GM12878 (cell line): Measurements from ENCODE around the gene H1-8. TPM values are rescaled to one million over a fixed set of nuclear protein-coding genes. Genes with fewer than 3 reads are reported as not detected.

Experiments
- ATAC-seq: fragments of 200-7000 bp; cut with Tn5 transposase; 3 replicates; pipeline ENCODE4 v1.9.1; 2020; ENCODE audit warnings: mild to moderate bottlenecking, moderate library complexity
- BruUV-seq: library from RNA; stranded (reverse); fragments of 400-500 nt; replicated peaks from 2 replicates; lab custom pipeline; 2021; lab: Mats Ljungman, UMichigan
- CTCF ChIA-PET: fragments of 300-600 bp; sonication (Branson Sonifier 250); formaldehyde crosslinking; extraction: SDS; loops from one replicate; lab custom pipeline; 2021; ENCODE audit warnings: inconsistent platforms; lab: Yijun Ruan, JAX
- POLR2A ChIA-PET: fragments of 350-600 bp; formaldehyde crosslinking; extraction: SDS; loops from one replicate; lab custom pipeline; 2021; ENCODE audit warnings: inconsistent platforms; lab: Charles Lee
- RAD21 ChIA-PET: fragments of 300-600 bp; sonication (Branson Sonifier 250); formaldehyde crosslinking; loops from one replicate; lab custom pipeline; 2023; ENCODE audit warnings: antibody characterized with exemption; ENCODE audit not compliant: unreplicated experiment; lab: Charles Lee
- SMC1A ChIA-PET: fragments of 300-600 bp; sonication (Branson Sonifier 250); formaldehyde crosslinking; loops from one replicate; lab custom pipeline; 2023; ENCODE audit not compliant: unreplicated experiment, uncharacterized antibody; lab: Charles Lee
- DNase-seq: peaks from one replicate; pipeline ENCODE4 v3.0.0-alpha.2; 2011; ENCODE audit warnings: low read depth, low spot score
- FAIRE-seq: peaks from 3 replicates; lab custom pipeline; 2011; peaks lifted over from hg19 to GRCh38; lab: Jason Lieb, UNC
- H2AFZ ChIP-seq: 2 replicates; pipeline ENCODE4 v1.6.0; 2011; ENCODE audit warnings: low read depth, low read length, control low read depth; ENCODE audit not compliant: control insufficient read depth
- H3K27ac ChIP-seq: 2 replicates; pipeline ENCODE4 v1.5.1; 2011; ENCODE audit warnings: control low read depth; ENCODE audit not compliant: control insufficient read depth, insufficient read depth
- H3K27me3 ChIP-seq, 2 experiments: replicated peaks in 1 of 2; 2 replicates each; pipeline versions ENCODE4 v1.6.0 to v1.6.1; 2011; ENCODE audit warnings: low read length in 1 of 2; ENCODE audit not compliant: control insufficient read depth in 2 of 2, insufficient read depth in 2 of 2
- H3K36me3 ChIP-seq, 2 experiments: 2 replicates each; pipeline ENCODE4 v1.5.1; 2011; ENCODE audit warnings: low read length in 1 of 2; ENCODE audit not compliant: control insufficient read depth in 2 of 2, insufficient read depth in 2 of 2
- H3K4me1 ChIP-seq: 2 replicates; pipeline ENCODE4 v1.6.1; 2011; ENCODE audit warnings: mild to moderate bottlenecking, low read length, moderate library complexity, mixed read lengths; ENCODE audit not compliant: control insufficient read depth, insufficient read depth
- H3K4me2 ChIP-seq: 2 replicates; pipeline ENCODE4 v1.6.0; 2011; ENCODE audit warnings: control low read depth; ENCODE audit not compliant: control insufficient read depth, insufficient read depth
- H3K4me3 ChIP-seq: fragments of 200-600 bp; sonication (generic); 2 replicates; pipeline ENCODE4 v1.5.1; 2016
- H3K79me2 ChIP-seq: 2 replicates; pipeline ENCODE4 v1.6.0; 2011; ENCODE audit warnings: low read length; ENCODE audit not compliant: control insufficient read depth, insufficient read depth
- H3K9ac ChIP-seq: 2 replicates; pipeline ENCODE4 v1.8.0; 2011; ENCODE audit warnings: low read length, control low read depth, mixed read lengths; ENCODE audit not compliant: control insufficient read depth, insufficient read depth
- H3K9me3 ChIP-seq: replicated peaks from 3 replicates; pipeline ENCODE4 v1.5.1; 2011; ENCODE audit warnings: mild to moderate bottlenecking, low read length; ENCODE audit not compliant: control insufficient read depth, insufficient read depth
- H4K20me1 ChIP-seq: 2 replicates; pipeline ENCODE4 v1.6.0; 2011; ENCODE audit not compliant: control insufficient read depth, insufficient read depth
- BACH1 ChIP-seq: fragments of 450-650 bp; IDR thresholded peaks from 2 replicates; pipeline ENCODE4 v1.6.1; 2017; ENCODE audit warnings: mild to moderate bottlenecking, borderline replicate concordance
- CREM ChIP-seq: IDR thresholded peaks from 2 replicates; pipeline ENCODE4 v1.6.1; 2014; ENCODE audit warnings: antibody characterized with exemption, low read depth
- EED ChIP-seq: sonication (generic); IDR thresholded peaks from 2 replicates; pipeline ENCODE4 v1.6.1; 2016; ENCODE audit warnings: antibody characterized with exemption, low read depth
- HDGF ChIP-seq: fragments of 450-650 bp; IDR thresholded peaks from 2 replicates; pipeline ENCODE4 v1.6.1; 2016; ENCODE audit warnings: antibody characterized with exemption
- IKZF2 ChIP-seq, 2 experiments: fragments of 450-650 bp; IDR thresholded peaks; 2 replicates each; pipeline ENCODE4 v1.6.1; 2017; ENCODE audit warnings: mild to moderate bottlenecking in 2 of 2, moderate library complexity in 2 of 2
- JUNB ChIP-seq: IDR thresholded peaks from 2 replicates; pipeline ENCODE4 v1.6.1; 2016; ENCODE audit warnings: antibody characterized with exemption, mild to moderate bottlenecking
- NFYA ChIP-seq: IDR thresholded peaks from 2 replicates; pipeline ENCODE4 v1.6.1; 2011; ENCODE audit warnings: low read depth, mild to moderate bottlenecking, low read length, improper control_type of control experiment, borderline replicate concordance
- SKIL ChIP-seq: fragments of 450-650 bp; IDR thresholded peaks from 2 replicates; pipeline ENCODE4 v1.6.1; 2017; ENCODE audit warnings: mild to moderate bottlenecking, low read depth, inconsistent platforms; ENCODE audit not compliant: poor library complexity, severe bottlenecking
- SP1 ChIP-seq: IDR thresholded peaks from one replicate; pipeline ENCODE4 v1.6.1; 2011; ENCODE audit warnings: low read depth, low read length
- ZNF384 ChIP-seq: IDR thresholded peaks from 2 replicates; pipeline ENCODE4 v1.6.1; 2012; ENCODE audit warnings: low read depth, mild to moderate bottlenecking, low read length, improper control_type of control experiment, borderline replicate concordance
- ZZZ3 ChIP-seq: IDR thresholded peaks from 2 replicates; pipeline ENCODE4 v1.6.1; 2011; ENCODE audit warnings: low read depth; ENCODE audit not compliant: control insufficient read depth, insufficient read length
- WGBS: methylation state at CpG from one replicate; pipeline ENCODE4 v1.1.6; 2016; ENCODE audit warnings: low lambda C conversion rate; ENCODE audit not compliant: insufficient replicate concordance, insufficient coverage; ENCODE audit errors: missing lambda C conversion rate; 5-methylcytosine and 5-hydroxymethylcytosine counted together
- in situ Hi-C: fragments of 300-500 bp; cut with MboI; formaldehyde crosslinking; loops from 9 replicates; pipeline ENCODE4 v1.14.3; 2018; ENCODE audit warnings: mixed read lengths
- intact Hi-C: fragments of 100-400 bp; cut with micrococcal nuclease; formaldehyde crosslinking; loops from one replicate; pipeline ENCODE4 v1.14.2; 2022; ENCODE audit not compliant: unreplicated experiment
- polyA plus RNA-seq, 11 experiments: library from polyadenylated mRNA; depleted of rRNA in 4 of 11; unstranded in 6 of 11; stranded (reverse) in 5 of 11; fragments of >200 nt; fragmentation: Nextera tagmentation in 4 of 11; fragmentation: Illumina TruSeq in 1 of 11; extraction: Ambion mirVana in 4 of 11; extraction: Trizol in 1 of 11; gene quantifications; 1 replicate in 1 of 11; 2 replicates in 10 of 11; pipeline versions ENCODE4 v1.2.1 to v1.2.3, GENCODE V29; 2011 to 2016; ENCODE audit warnings: inconsistent platforms in 2 of 11, missing spikeins in 2 of 11, low read depth in 1 of 11
- total RNA-seq, 4 experiments: library from RNA; depleted of rRNA in 3 of 4; stranded (reverse); fragments of >200 nt in 3 of 4; fragmentation: Illumina TruSeq in 1 of 4; extraction: Trizol in 1 of 4; gene quantifications; 2 replicates each; pipeline versions ENCODE4 v1.2.1 to v1.2.3, GENCODE V29; 2013 to 2021

The H1-8 gene
- total and polyA plus RNA-seq, 10 of the 15 experiments (the other 5 are each of a cell fraction or from before 2014, with no cell fraction given) = not detected

GRCh38 chr3:129555153-129555550 is 12.2 kb downstream of the H1-8 start:
- BruUV-seq = no TSS peak
- CTCF ChIA-PET = interaction anchor here (3.9 kb wide), 1 partner anchor 65 kb away, joined by 15 read pairs; no protein-coding TSS in a partner anchor
- H3K27me3 ChIP-seq = peaks cover 2 to 7% of the 10 kb centered on the region in 2 experiments; a peak in 3 of 4 replicates
- H3K36me3 ChIP-seq = no peaks in the 10 kb centered on the region
- TF ChIP-seq ZNF384 (no peak), SP1 (no peak), NFYA (no peak), JUNB (no peak), BACH1 (no peak), HDGF (no peak), SKIL (no peak), CREM (no peak), ZZZ3 (no peak), EED (no peak), IKZF2 (IDR thresholded peaks at IDR 0.05) (no peak)
- TF ChIP-seq, all 136 proteins: peak for 0
- ChIA-PET POLR2A (no interaction called here), RAD21 (no interaction called here), SMC1A (interaction anchor here (0.9 to 1.5 kb wide), 2 partner anchors 9 to 22 kb away, joined by 3 to 4 read pairs; no protein-coding TSS in a partner anchor)
- Histone ChIP-seq H3K4me3 (no peak overlapping the region), H3K4me2 (no peak overlapping the region), H3K9me3 (no peaks in the 10 kb centered on the region), H3K27ac (no peak overlapping the region), H3K79me2 (no peaks in the 10 kb centered on the region), H3K4me1 (no peaks in the 10 kb centered on the region), H3K9ac (no peak overlapping the region), H4K20me1 (no peaks in the 10 kb centered on the region), H2AFZ (no peak overlapping the region)
- intact Hi-C loops = no loop called here
- ATAC-seq = no peak
- WGBS = 30% methylated on average over 15 of the region's 15 CpGs
- DNase-seq = no peak
- in situ Hi-C loops = no loop called here
- FAIRE-seq = no peak
